Measurements from ENCODE around the gene CXCL11. TPM values are rescaled to one million over a fixed set of nuclear protein-coding genes. Genes with fewer than 3 reads are reported as not detected.

The CXCL11 gene
- total and polyA plus RNA-seq, 2 donors from 2014 or later: not detected

GRCh38 chr4:76058888-76059426 lies 23.1 kb upstream of the CXCL11 start:
- no peak for DNase-seq
- Histone ChIP-seq H3K36me3 (ENCODE audit: control insufficient read depth in 2 of 3, insufficient read depth in 3 of 3, low read length in 3 of 3) (no peaks in the 10 kb centered on the region), H3K27me3 (ENCODE audit: control insufficient read depth, insufficient read depth, low read length) (no peaks in the 10 kb centered on the region), H3K9ac (ENCODE audit: low read length in 3 of 3) (no peak overlapping the region), H3K9me3 (ENCODE audit: control insufficient read depth in 2 of 3, insufficient read depth in 1 of 3, low read length in 3 of 3) (no peaks in the 10 kb centered on the region), H3K27ac (ENCODE audit: low read depth in 2 of 2, low read length in 2 of 2) (no peak overlapping the region), H3K4me1 (ENCODE audit: control insufficient read depth in 2 of 3, insufficient read depth in 2 of 3, low read depth in 1 of 3, low read length in 3 of 3) (no peaks in the 10 kb centered on the region), H3K4me3 (ENCODE audit: low read length in 3 of 3) (no peak overlapping the region)
- TF ChIP-seq, protein P1, sequence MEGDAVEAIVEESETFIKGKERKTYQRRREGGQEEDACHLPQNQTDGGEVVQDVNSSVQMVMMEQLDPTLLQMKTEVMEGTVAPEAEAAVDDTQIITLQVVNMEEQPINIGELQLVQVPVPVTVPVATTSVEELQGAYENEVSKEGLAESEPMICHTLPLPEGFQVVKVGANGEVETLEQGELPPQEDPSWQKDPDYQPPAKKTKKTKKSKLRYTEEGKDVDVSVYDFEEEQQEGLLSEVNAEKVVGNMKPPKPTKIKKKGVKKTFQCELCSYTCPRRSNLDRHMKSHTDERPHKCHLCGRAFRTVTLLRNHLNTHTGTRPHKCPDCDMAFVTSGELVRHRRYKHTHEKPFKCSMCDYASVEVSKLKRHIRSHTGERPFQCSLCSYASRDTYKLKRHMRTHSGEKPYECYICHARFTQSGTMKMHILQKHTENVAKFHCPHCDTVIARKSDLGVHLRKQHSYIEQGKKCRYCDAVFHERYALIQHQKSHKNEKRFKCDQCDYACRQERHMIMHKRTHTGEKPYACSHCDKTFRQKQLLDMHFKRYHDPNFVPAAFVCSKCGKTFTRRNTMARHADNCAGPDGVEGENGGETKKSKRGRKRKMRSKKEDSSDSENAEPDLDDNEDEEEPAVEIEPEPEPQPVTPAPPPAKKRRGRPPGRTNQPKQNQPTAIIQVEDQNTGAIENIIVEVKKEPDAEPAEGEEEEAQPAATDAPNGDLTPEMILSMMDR (IDR thresholded peaks at IDR 0.05; ENCODE audit: borderline replicate concordance, extremely low read depth, insufficient read depth): no peak
- intact Hi-C loops (cut with DNase I): no loop called here
- no peak for FAIRE-seq

DNA sequence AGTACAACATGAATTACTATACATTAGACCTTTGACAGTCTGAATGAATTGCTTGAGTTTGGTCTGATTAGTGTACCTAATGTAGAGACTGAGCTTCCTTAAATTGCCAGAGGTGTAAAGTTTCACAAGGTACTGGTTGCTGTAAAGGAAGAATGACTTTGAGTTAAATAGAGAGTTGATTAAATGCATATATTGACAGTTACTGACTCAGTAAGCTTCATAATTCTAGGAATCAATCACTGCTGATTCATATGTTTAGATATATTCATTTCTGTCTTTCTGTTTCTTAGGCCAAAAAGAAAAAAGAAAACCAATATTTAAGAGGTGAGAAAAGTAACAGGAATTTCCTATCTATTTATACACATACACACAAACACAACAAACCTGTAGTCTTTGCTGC lies 22.4 kb upstream of the CXCL11 start:
- H3K9me3 ChIP-seq (ENCODE audit: control insufficient read depth in 2 of 3, insufficient read depth in 1 of 3, low read length in 3 of 3): no peaks in the 10 kb centered on the region
- DNase-seq: no peak
- no peaks in the 10 kb centered on the region for H3K36me3 ChIP-seq (ENCODE audit: control insufficient read depth in 2 of 3, insufficient read depth in 3 of 3, low read length in 3 of 3)
- H3K27me3 ChIP-seq (ENCODE audit: control insufficient read depth, insufficient read depth, low read length): no peaks in the 10 kb centered on the region
- H3K9ac ChIP-seq (ENCODE audit: low read length in 3 of 3): no peak overlapping the region
- intact Hi-C loops (cut with DNase I): no loop called here
- H3K4me3 ChIP-seq (ENCODE audit: low read length in 3 of 3): no peak overlapping the region
- no peaks in the 10 kb centered on the region for H3K4me1 ChIP-seq (ENCODE audit: control insufficient read depth in 2 of 3, insufficient read depth in 2 of 3, low read depth in 1 of 3, low read length in 3 of 3)
- no peak for FAIRE-seq
- TF ChIP-seq, protein P1 (IDR thresholded peaks at IDR 0.05; ENCODE audit: borderline replicate concordance, extremely low read depth, insufficient read depth): no peak
- no peak overlapping the region for H3K27ac ChIP-seq (ENCODE audit: low read depth in 2 of 2, low read length in 2 of 2)

DNA sequence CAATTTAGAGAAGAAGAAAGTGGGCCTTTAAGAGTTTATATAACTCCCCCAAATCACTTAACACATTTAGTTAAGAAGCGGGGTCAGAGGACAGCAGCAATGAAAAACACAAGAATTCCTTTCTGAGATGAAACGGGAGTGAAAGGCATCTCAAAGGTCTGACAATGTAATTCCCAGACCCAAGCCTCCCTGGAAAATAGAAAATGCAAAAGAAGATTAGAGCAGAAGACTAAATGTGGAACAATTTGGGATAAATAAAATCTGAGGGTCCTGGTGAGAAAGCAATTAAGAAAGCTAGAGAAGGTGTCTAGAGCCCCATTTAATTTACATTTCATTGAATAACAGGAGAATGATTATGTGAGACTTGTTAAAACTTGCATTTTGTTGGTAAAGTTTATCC lies 19.6 kb upstream of the CXCL11 start:
- no peaks in the 10 kb centered on the region for H3K36me3 ChIP-seq (ENCODE audit: control insufficient read depth in 2 of 3, insufficient read depth in 3 of 3, low read length in 3 of 3)

More for the DNA sequence above, 19.6 kb upstream of the CXCL11 start:
- Histone ChIP-seq H3K9me3 (ENCODE audit: control insufficient read depth in 2 of 3, insufficient read depth in 1 of 3, low read length in 3 of 3) (no peaks in the 10 kb centered on the region), H3K9ac (ENCODE audit: low read length in 3 of 3) (no peak overlapping the region), H3K4me1 (ENCODE audit: control insufficient read depth in 2 of 3, insufficient read depth in 2 of 3, low read depth in 1 of 3, low read length in 3 of 3) (no peaks in the 10 kb centered on the region), H3K27me3 (ENCODE audit: control insufficient read depth, insufficient read depth, low read length) (no peaks in the 10 kb centered on the region), H3K4me3 (ENCODE audit: low read length in 3 of 3) (no peak overlapping the region), H3K27ac (ENCODE audit: low read depth in 2 of 2, low read length in 2 of 2) (no peak overlapping the region)
- intact Hi-C loops (cut with DNase I): no loop called here
- TF ChIP-seq, protein P1 (IDR thresholded peaks at IDR 0.05; ENCODE audit: borderline replicate concordance, extremely low read depth, insufficient read depth): no peak
- DNase-seq: no peak
- no peak for FAIRE-seq

All from kidney (tissue), 14 donors.